ENCODE data around the gene NPR1. TPM values are rescaled to one million over a fixed set of nuclear protein-coding genes. Genes with fewer than 3 reads are reported as not detected.
"Not testable (repeated sequence)": the region's sequence is repeated elsewhere in the genome, so short reads cannot be mapped to it uniquely, and the experiment has no call there.

The NPR1 gene
- total RNA-seq = not detected in 2 replicates

DNA sequence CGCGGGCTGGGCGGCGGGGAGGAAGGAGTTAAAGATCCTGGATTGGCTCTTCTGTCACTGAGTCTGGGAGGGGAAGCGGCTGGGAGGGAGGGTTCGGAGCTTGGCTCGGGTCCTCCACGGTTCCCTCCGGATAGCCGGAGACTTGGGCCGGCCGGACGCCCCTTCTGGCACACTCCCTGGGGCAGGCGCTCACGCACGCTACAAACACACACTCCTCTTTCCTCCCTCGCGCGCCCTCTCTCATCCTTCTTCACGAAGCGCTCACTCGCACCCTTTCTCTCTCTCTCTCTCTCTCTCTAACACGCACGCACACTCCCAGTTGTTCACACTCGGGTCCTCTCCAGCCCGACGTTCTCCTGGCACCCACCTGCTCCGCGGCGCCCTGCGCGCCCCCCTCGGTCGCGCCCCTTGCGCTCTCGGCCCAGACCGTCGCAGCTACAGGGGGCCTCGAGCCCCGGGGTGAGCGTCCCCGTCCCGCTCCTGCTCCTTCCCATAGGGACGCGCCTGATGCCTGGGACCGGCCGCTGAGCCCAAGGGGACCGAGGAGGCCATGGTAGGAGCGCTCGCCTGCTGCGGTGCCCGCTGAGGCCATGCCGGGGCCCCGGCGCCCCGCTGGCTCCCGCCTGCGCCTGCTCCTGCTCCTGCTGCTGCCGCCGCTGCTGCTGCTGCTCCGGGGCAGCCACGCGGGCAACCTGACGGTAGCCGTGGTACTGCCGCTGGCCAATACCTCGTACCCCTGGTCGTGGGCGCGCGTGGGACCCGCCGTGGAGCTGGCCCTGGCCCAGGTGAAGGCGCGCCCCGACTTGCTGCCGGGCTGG is at the start of gene NPR1:
Gene NPR1 (plus strand): TSS at position 170 of the 818 bp plus-strand sequence. CDS start 421 bp downstream, at position 591.
- intact Hi-C loops (cut with micrococcal nuclease) = loop anchor here (2.0 to 10.0 kb wide), 2 partner anchors 96 to 312 kb away; partner anchors contain the start of genes RPS27 and SLC27A3

- intact Hi-C loops (cut with micrococcal nuclease) = no loop called here
Observed at GRCh38 chr1:153629343-153629665, 49.2 kb upstream of the NPR1 start.

GRCh38 chr1:153629971-153630370 is 48.5 kb upstream of the NPR1 start:
- intact Hi-C loops (cut with micrococcal nuclease) = no loop called here

- intact Hi-C loops (cut with micrococcal nuclease) = no loop called here
Observed at GRCh38 chr1:153630384-153630783, 48.1 kb upstream of the NPR1 start.

DNA sequence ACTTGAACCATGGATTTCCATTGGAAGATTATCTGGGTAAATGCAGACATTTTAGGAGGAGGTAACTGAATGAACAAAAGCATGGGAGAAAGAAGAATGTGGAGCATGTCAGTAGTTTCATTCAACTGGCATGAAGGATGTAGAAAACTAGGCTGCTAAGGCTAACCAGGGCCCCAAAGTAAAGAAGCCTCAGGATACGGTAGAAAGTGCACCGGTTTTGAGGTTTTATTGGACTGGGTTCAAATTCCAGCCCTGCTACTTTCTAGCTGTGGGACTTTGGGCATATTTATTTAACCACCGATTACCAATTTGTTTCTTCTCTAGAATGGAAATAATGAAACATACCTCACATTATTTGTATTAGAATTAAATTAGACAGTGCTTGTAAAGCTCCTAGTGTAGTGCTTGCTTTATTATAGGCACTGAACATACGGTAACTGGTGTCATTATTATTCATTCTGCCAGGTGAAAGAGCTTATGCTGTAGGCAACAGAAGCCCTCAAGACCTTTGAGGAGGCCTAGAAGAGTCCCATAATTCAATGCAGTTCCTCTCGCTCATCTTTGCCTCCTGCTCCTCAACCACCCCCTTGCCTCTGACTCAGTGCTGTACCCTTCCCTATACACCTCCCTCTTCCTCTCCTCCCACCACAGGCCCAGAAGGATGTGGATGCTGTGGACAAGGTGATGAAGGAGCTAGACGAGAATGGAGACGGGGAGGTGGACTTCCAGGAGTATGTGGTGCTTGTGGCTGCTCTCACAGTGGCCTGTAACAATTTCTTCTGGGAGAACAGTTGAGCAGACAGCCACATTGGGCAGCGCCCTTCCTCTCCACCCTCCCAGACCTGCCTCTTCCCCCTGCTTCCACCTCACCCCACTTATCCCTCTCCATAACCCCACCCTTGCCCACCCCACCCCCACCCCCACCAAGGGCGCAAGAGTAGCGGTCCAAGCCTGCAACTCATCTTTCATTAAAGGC is 47.2 kb upstream of the NPR1 start:
- intact Hi-C loops (cut with micrococcal nuclease) = no loop called here

GRCh38 chr1:153633161-153633753 is 45.2 kb upstream of the NPR1 start:
- intact Hi-C loops (cut with micrococcal nuclease) = loop anchor here (1.0 kb wide), 1 partner anchor 98 kb away; the partner anchor contains the start of gene S100A6

- intact Hi-C loops (cut with micrococcal nuclease) = loop anchor here (1.0 to 2.0 kb wide), 4 partner anchors 24 to 99 kb away; partner anchors contain the start of genes INTS3, S100A6 and SNAPIN
Observed at GRCh38 chr1:153633754-153634665, 44.5 kb upstream of the NPR1 start, which contains the start of gene CHTOP. CHTOP (plus strand) TSS chr1:153634066; CDS start chr1:153636589, 2,523 bp downstream.

DNA sequence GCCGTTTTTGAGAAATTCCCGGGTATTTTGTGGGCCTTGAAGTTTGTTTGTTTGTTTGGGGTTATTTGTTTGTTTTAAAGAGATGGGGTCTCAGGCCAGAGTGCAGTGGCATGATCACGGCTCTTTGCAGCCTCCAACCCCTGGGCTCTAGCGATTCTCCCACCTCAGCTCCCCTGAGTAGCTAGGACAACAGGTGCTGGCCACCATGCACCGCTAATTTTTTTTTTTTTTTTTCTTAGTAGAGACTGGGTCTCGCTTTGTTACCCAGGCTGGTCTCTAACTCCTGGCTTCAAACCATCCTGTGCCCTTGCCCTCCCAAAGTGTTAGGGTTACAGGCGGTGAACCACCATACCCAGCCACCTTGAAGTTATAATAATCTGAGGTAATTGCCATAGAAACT is 42.6 kb upstream of the NPR1 start:
- intact Hi-C loops (cut with micrococcal nuclease) = loop anchor here (2.0 kb wide), 1 partner anchor 93 kb away; the partner anchor contains the start of gene INTS3

GRCh38 chr1:153636312-153636711 is 42.2 kb upstream of the NPR1 start:
- intact Hi-C loops (cut with micrococcal nuclease) = no loop called here

GRCh38 chr1:153638261-153638660 is 40.2 kb upstream of the NPR1 start:
- intact Hi-C loops (cut with micrococcal nuclease) = no loop called here

GRCh38 chr1:153639280-153639679 is 39.2 kb upstream of the NPR1 start:
- intact Hi-C loops (cut with micrococcal nuclease) = no loop called here

GRCh38 chr1:153640213-153640612 is 38.3 kb upstream of the NPR1 start:
- intact Hi-C loops (cut with micrococcal nuclease) = not testable (repeated sequence)

- intact Hi-C loops (cut with micrococcal nuclease) = no loop called here
Observed at GRCh38 chr1:153640861-153641260, 37.6 kb upstream of the NPR1 start.

- intact Hi-C loops (cut with micrococcal nuclease) = no loop called here
Observed at GRCh38 chr1:153642161-153642560, 36.3 kb upstream of the NPR1 start.

DNA sequence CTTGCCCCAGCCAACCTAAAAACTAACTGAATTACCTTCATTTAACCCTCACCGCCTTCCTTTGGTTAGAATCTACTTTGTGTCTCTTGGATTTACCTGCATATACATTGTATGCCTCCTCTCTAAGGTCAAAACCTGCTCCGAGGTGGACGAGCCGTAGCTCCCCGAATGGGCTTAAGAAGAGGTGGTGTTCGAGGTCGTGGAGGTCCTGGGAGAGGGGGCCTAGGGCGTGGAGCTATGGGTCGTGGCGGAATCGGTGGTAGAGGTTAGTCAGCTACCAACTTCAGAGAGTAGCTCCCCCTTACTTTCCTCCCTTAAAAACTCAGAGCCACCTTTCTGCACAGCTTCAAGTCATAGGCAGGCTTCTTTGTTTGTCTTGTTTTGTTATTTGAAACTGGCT is 35.4 kb upstream of the NPR1 start:
- intact Hi-C loops (cut with micrococcal nuclease) = no loop called here

GRCh38 chr1:153643816-153644215 is 34.7 kb upstream of the NPR1 start:
- intact Hi-C loops (cut with micrococcal nuclease) = no loop called here

DNA sequence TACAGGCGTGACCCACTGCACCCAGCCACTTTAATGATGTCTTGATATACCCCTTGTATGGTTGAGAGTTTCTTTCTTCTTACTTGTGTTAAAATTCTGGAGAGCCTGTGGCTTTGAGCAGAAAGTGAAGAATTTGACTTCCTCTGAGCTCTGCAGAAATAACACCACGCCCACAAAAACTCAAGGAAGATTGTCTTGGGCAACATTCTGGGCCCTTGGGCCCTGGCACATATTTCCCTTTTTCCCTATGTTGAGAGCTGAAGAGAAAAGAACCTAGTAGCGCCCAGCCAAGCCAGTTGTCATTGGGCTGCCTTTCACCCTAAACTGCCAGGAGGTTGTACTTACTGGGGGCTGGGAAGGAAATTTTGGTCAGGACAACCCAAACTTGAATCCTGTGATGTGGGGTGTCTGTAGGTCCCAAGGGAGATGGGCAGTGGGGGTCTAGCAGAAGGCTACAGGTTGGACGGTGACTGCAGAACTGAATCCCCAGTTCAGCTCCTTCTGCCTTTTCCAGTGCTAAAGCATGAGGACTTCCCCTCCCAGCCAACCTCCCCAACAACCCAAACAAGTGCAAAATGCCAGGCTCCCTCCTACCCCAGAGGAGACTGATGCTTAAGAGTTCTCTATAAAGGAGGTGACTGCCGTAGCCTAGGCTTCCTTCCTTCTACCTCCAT is 31.7 kb upstream of the NPR1 start:
- intact Hi-C loops (cut with micrococcal nuclease) = no loop called here

DNA sequence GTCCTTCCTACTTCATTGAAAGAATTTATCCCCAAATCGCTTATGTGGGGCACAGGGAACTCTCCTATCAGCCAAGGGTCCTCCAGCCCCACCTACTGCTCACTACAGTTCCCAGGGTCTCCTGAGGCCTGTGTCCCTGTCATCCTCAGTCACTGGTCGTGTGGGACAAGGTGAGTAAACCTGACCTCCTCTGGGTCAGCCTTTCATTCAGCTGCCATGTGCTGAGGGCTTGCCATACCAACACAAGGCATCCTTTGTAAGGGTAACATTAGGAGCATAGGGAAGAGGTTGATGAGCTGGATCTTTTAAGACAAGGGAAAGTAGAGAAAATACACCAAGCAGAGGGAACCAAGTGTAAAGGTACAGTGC is 31.2 kb upstream of the NPR1 start:
- intact Hi-C loops (cut with micrococcal nuclease) = no loop called here

- intact Hi-C loops (cut with micrococcal nuclease) = no loop called here
Observed at GRCh38 chr1:153648000-153648643, 30.4 kb upstream of the NPR1 start.
